Memory B cell (primary cell): Measurements from ENCODE around the gene CIB2.

ENCODE experiments used
- ATAC-seq: fragments of 150-1000 bp; cut with Tn5 transposase; 2 replicates; pipeline ENCODE4 v1.10.0; 2021; ENCODE audit warnings: low read depth, mild to moderate bottlenecking, moderate library complexity
- DNase-seq, 2 donors: peaks; one replicate each; pipeline ENCODE4 v3.0.0; 2022; ENCODE audit warnings: low spot score in 2 of 2
- H3K27ac Mint-ChIP-seq: one replicate; pipeline ENCODE4 v1.8.0; 2022; ENCODE audit warnings: mild to moderate bottlenecking, moderate library complexity, mixed read lengths
- H3K27me3 Mint-ChIP-seq: one replicate; pipeline ENCODE4 v1.8.0; 2022; ENCODE audit warnings: mixed read lengths
- H3K36me3 Mint-ChIP-seq: one replicate; pipeline ENCODE4 v1.8.0; 2022; ENCODE audit warnings: mild to moderate bottlenecking, mixed read lengths
- H3K4me1 Mint-ChIP-seq: one replicate; pipeline ENCODE4 v1.8.0; 2022; ENCODE audit warnings: mixed read lengths
- H3K4me3 Mint-ChIP-seq: one replicate; pipeline ENCODE4 v1.8.0; 2022; ENCODE audit warnings: mild to moderate bottlenecking, moderate library complexity, mixed read lengths
- H3K9me3 Mint-ChIP-seq: one replicate; pipeline ENCODE4 v1.8.0; 2022; ENCODE audit warnings: mixed read lengths

Gene CIB2

GRCh38 chr15:78107471-78107870 lies 23.8 kb downstream of the CIB2 start:
- ATAC-seq (no peak), DNase-seq (no peak)
- Mint-ChIP-seq H3K36me3 (no peaks in the 10 kb centered on the region), H3K4me3 (no peak overlapping the region), H3K9me3 (no peaks in the 10 kb centered on the region), H3K27me3 (no peaks in the 10 kb centered on the region), H3K4me1 (peaks cover 3% of the 10 kb centered on the region), H3K27ac (no peak overlapping the region)

- no peak for DNase-seq
- H3K9me3 Mint-ChIP-seq, result no peaks in the 10 kb centered on the region
- H3K4me3 Mint-ChIP-seq, result no peak overlapping the region
- no peaks in the 10 kb centered on the region for H3K36me3 Mint-ChIP-seq
- no peak overlapping the region for H3K27ac Mint-ChIP-seq
- H3K4me1 Mint-ChIP-seq, result peaks cover 3% of the 10 kb centered on the region
- ATAC-seq, result no peak
- H3K27me3 Mint-ChIP-seq, result no peaks in the 10 kb centered on the region
Observed at GRCh38 chr15:78105476-78106241, 25.6 kb downstream of the CIB2 start.

- Mint-ChIP-seq H3K27ac (no peak overlapping the region), H3K4me1 (peaks cover 3% of the 10 kb centered on the region), H3K27me3 (no peaks in the 10 kb centered on the region), H3K4me3 (no peak overlapping the region), H3K9me3 (no peaks in the 10 kb centered on the region), H3K36me3 (no peaks in the 10 kb centered on the region)
- DNase-seq (no peak), ATAC-seq (no peak)
Observed at GRCh38 chr15:78104566-78105475, 26.4 kb downstream of the CIB2 start.

GRCh38 chr15:78104119-78104479 lies 27.1 kb downstream of the CIB2 start:
- no peaks in the 10 kb centered on the region for H3K27me3 Mint-ChIP-seq
- ATAC-seq, result no peak
- H3K27ac Mint-ChIP-seq, result no peak overlapping the region
- no peaks in the 10 kb centered on the region for H3K9me3 Mint-ChIP-seq
- no peak for DNase-seq
- H3K4me1 Mint-ChIP-seq, result peaks cover 3% of the 10 kb centered on the region
- H3K4me3 Mint-ChIP-seq, result no peak overlapping the region
- no peaks in the 10 kb centered on the region for H3K36me3 Mint-ChIP-seq

- ATAC-seq (no peak), DNase-seq (no peak)
- no peak overlapping the region for H3K27ac Mint-ChIP-seq
- no peaks in the 10 kb centered on the region for H3K9me3 Mint-ChIP-seq
- H3K27me3 Mint-ChIP-seq, result no peaks in the 10 kb centered on the region
- no peak overlapping the region for H3K4me3 Mint-ChIP-seq
- peaks cover 3% of the 10 kb centered on the region for H3K4me1 Mint-ChIP-seq
- H3K36me3 Mint-ChIP-seq, result no peaks in the 10 kb centered on the region
Observed at GRCh38 chr15:78103406-78104118, 27.7 kb downstream of the CIB2 start.

- H3K27ac Mint-ChIP-seq, result no peak overlapping the region
- H3K9me3 Mint-ChIP-seq, result no peaks in the 10 kb centered on the region
- H3K4me3 Mint-ChIP-seq, result no peak overlapping the region
- no peak for ATAC-seq
- peaks cover 3% of the 10 kb centered on the region for H3K4me1 Mint-ChIP-seq
- H3K36me3 Mint-ChIP-seq, result no peaks in the 10 kb centered on the region
- H3K27me3 Mint-ChIP-seq, result no peaks in the 10 kb centered on the region
- no peak for DNase-seq
Observed at GRCh38 chr15:78102741-78103140, 28.5 kb downstream of the CIB2 start.

- ATAC-seq (no peak), DNase-seq (no peak)
- no peak overlapping the region for H3K27ac Mint-ChIP-seq
- H3K4me3 Mint-ChIP-seq, result no peak overlapping the region
- H3K4me1 Mint-ChIP-seq, result peaks cover 3% of the 10 kb centered on the region
- H3K36me3 Mint-ChIP-seq, result no peaks in the 10 kb centered on the region
- no peaks in the 10 kb centered on the region for H3K9me3 Mint-ChIP-seq
- H3K27me3 Mint-ChIP-seq, result no peaks in the 10 kb centered on the region
Observed at GRCh38 chr15:78102211-78102610, 29.0 kb downstream of the CIB2 start.

GRCh38 chr15:78101423-78102105 lies 29.7 kb downstream of the CIB2 start:
- H3K36me3 Mint-ChIP-seq, result no peaks in the 10 kb centered on the region
- DNase-seq, result no peak
- no peaks in the 10 kb centered on the region for H3K9me3 Mint-ChIP-seq
- no peaks in the 10 kb centered on the region for H3K27me3 Mint-ChIP-seq
- peaks cover 3% of the 10 kb centered on the region for H3K4me1 Mint-ChIP-seq
- ATAC-seq, result no peak
- H3K4me3 Mint-ChIP-seq, result no peak overlapping the region
- H3K27ac Mint-ChIP-seq, result no peak overlapping the region

- ATAC-seq, result no peak
- Mint-ChIP-seq H3K36me3 (no peaks in the 10 kb centered on the region), H3K4me1 (peaks cover 3% of the 10 kb centered on the region), H3K4me3 (no peak overlapping the region), H3K27ac (no peak overlapping the region), H3K27me3 (no peaks in the 10 kb centered on the region), H3K9me3 (no peaks in the 10 kb centered on the region)
- no peak for DNase-seq
Observed at GRCh38 chr15:78100886-78101285, 30.4 kb downstream of the CIB2 start.

GRCh38 chr15:78098131-78098755 lies 33.0 kb downstream of the CIB2 start:
- no peak for DNase-seq
- Mint-ChIP-seq H3K27me3 (no peaks in the 10 kb centered on the region), H3K4me1 (no peaks in the 10 kb centered on the region), H3K9me3 (no peaks in the 10 kb centered on the region), H3K36me3 (no peaks in the 10 kb centered on the region), H3K27ac (no peak overlapping the region), H3K4me3 (no peak overlapping the region)
- no peak for ATAC-seq

GRCh38 chr15:78097667-78098066 lies 33.6 kb downstream of the CIB2 start:
- no peaks in the 10 kb centered on the region for H3K4me1 Mint-ChIP-seq
- no peaks in the 10 kb centered on the region for H3K9me3 Mint-ChIP-seq
- H3K4me3 Mint-ChIP-seq, result no peak overlapping the region
- DNase-seq (no peak), ATAC-seq (no peak)
- no peak overlapping the region for H3K27ac Mint-ChIP-seq
- H3K27me3 Mint-ChIP-seq, result no peaks in the 10 kb centered on the region
- no peaks in the 10 kb centered on the region for H3K36me3 Mint-ChIP-seq

GRCh38 chr15:78093242-78094020 lies 37.8 kb downstream of the CIB2 start:
- Mint-ChIP-seq H3K4me3 (no peak overlapping the region), H3K27me3 (peaks cover 4% of the 10 kb centered on the region), H3K9me3 (no peaks in the 10 kb centered on the region), H3K27ac (no peak overlapping the region), H3K4me1 (peaks cover 4% of the 10 kb centered on the region), H3K36me3 (no peaks in the 10 kb centered on the region)
- ATAC-seq (no peak), DNase-seq (no peak)
